NCI-H2196 (cell line): Measurements from ENCODE around the gene SECISBP2.
"Not testable (repeated sequence)": the region's sequence is repeated elsewhere in the genome, so short reads cannot be mapped to it uniquely, and the experiment has no call there.

Experiments used
- DNase-seq: peaks from one replicate; lab custom pipeline; 2025; ENCODE audit not compliant: unreplicated experiment; lab: John Stamatoyannopoulos, UW

The SECISBP2 gene

DNA sequence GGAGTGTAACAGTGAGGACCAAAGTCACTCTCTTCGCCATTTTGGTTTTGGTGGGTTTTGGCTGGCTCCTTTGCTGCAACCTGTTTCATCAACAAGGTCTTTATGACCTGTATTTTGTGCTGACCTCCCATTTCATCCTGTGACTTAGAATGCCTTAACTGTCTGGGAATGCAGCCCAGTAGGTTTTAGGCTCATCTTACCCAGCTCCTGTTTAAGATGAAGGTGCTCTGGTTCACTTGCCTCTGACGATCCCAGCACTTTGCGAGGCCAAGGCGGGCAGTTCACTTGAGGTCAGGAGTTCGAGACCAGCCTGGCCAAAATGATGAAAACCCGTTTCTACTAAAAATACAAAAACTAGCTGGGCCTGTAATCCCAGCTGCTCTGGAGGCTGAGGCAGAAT lies 9.1 kb upstream of the SECISBP2 start:
- DNase-seq: no peak

DNA sequence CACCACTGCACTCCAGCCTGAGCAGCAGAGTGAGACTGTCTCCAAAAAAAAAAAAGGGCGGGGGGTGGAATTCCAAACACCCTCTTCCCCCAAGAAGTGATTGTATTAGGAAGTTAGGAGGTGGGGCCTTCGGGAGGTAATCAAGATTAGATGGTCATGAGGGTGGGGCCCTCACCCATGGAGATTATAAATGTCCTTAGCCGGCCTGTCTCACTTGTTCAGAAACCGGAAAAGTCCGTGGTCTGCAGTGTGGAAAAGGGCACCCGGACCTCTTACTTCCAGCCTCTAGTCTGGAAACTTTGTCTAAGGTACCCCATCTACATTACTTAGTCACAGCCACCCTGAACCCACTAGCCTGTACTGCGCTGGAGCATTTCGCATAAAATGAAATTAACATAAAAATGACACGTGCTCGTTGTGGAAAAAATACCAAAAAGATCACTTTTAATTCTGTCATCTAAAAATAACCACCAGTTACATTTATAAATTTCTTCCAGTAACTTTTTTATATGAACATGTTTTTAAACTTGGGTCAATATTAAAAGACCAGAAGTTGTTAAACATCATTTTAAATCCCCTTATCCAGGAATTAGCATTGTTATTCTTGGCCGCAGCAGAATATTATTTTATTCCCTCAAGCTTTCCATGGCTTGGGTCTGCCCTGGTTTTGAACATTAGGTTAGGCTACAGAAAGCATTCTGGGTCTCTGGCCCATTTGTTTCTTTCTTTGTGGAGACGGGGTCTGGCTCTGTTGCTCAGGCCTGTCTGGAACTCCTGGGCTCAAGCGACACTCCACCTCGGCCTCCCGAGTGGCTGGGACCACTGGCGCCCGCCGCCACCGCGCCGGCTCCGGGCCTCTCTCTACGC lies 8.5 kb upstream of the SECISBP2 start:
- DNase-seq: no peak

DNA sequence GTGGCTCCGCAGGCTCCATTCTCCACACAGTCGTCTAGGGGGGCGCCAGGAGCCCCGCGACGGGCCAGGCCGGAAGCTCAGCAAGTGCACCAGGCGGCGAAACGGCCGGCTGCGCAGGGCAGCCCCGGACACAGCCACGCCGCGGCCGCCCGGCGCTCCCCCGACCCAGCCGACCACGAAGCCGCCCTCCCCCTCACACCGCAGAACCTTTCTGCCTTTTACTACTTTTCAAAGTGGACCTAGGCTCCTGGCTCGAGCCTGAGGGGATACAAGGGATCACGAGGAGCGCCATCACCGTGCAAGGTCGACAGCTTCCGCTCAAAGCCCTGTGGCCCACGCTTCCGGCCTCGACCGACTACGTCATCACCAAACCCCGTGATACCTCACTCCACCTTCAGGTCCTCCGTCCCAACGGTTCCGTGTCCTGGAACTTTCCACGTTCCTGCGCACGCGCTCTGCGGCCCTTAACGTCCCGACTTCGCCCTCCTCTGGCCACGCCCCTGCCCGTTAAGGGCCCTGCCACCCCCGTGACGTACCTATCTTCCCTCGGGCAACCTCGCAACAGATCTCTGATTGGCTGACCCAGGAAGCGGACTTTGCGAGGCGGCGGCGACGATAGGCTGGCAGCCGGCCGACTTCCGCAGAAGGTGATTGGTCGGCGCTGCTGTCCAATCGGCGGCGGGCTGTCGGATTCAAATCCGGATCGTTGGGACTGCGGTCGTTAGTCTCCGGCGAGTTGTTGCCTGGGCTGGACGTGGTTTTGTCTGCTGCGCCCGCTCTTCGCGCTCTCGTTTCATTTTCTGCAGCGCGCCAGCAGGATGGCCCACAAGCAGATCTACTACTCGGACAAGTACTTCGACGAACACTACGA lies 7.6 kb upstream of the SECISBP2 start, which contains the start of gene CKS2:
Gene CKS2, plus strand, starts transcription at position 721 of the 871 bp plus-strand sequence. Its CDS starts 98 bp downstream, at position 819.
- DNase-seq: peak; percentile 100

DNA sequence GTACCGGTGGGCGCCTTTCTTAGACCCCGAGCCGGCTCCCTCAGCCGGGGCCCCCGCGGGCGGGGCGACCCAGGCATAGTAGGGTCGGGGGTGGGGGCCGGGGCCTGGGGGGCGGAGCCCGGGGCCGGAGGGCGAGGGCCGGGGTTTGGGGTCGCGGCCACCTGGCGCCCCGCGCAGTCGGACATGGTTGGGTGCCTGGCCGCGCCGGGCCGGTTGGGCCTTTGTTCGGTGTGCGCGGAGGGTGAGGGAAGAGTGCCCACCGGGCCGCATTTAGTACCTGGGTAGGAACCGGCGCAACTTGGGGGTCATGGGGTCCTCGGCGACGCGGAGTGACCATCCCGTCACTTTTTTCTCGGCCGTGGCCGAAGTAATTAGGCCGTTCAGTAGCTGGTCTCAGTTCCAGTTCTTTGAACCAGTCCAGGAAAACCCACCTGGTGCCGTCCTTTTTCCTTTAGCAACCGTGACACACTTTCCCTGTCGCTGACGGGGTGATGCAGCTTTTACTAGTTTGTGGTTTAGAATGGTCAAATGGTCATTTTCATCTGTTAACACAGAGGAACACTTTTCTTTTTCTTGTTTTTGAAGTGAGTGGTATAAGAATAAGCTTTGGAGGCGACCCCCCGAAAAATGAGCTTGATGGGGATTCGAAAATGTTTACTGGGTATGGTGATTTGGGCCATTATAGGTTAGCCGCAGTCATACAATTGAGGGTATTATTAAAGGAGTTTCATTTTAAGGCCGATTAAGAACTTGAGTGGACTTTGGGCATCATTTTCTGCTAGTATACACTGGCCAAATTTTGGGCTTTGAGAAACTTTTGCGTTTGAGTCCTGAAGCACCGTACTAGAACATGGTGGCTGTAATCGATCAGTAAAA lies 6.7 kb upstream of the SECISBP2 start:
- no peak for DNase-seq

DNA sequence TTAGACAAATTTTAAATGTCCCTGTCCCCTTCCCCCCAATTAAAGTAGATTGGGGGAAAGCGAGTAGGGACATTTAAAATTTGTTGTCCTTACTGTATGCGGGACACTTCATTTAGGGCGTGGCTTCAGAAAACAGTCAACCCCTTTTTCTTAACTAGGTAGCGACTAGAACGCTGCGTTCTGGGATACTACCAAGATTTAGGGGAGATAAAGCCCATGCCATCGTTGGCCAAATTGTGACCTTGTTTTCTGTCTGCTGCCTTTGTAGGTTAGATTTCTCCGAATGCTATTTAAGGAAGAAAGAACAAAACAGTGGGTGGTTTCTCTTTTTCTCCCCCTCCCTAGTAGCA lies 6.1 kb upstream of the SECISBP2 start:
- DNase-seq: no peak

DNA sequence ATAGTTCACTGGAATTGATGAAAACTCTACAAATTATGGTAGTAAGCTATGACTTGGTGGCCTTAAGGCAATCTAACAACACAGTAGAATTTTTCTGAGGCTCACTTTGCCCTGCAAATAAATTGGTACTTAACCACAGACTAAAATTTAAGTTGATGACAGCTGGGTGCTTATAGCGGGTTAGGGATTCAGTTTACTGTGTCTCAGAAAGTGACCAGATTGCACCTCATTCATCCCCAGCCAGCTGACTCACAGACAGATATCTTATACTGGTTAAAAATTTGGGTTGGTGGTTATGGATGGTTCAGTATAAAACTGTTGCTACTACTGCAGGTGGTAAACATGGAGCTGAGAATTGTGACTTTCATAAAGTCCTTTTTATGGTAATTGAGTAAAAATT lies 4.5 kb upstream of the SECISBP2 start:
- DNase-seq: no peak

DNA sequence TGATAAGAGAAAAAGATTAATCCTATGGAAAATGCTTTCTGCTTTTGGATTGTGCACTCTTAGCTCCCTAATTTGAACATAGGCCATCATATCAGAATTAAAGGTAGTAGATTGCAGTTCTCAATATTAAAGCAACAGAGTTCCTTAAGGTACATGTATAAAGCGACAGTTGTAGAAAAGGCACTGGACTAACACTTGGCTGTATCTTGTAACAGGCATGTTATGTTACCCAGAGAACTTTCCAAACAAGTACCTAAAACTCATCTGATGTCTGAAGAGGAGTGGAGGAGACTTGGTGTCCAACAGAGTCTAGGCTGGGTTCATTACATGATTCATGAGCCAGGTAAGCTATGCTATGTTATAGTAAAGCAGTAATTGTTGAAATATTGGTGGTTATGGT lies 3.3 kb upstream of the SECISBP2 start:
- DNase-seq: no peak

DNA sequence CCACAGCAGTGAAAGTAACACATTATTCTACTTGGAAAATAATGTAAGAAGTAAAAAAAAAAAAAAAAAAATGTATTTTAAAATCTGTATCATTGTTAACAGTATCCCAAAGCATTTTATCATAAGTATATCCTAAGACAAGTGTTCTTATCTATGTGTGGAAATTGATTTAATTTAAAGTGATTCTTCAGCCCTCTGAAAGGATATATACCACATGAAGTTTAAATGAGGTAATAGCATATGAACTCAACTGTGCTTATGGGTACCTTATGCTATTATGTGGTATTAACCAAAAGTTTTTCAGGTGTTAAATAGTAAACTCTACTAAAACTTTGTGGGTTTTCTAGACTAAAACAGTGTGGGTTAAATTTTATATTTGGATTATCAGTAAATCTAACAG lies 2.8 kb upstream of the SECISBP2 start:
- DNase-seq: no peak

DNA sequence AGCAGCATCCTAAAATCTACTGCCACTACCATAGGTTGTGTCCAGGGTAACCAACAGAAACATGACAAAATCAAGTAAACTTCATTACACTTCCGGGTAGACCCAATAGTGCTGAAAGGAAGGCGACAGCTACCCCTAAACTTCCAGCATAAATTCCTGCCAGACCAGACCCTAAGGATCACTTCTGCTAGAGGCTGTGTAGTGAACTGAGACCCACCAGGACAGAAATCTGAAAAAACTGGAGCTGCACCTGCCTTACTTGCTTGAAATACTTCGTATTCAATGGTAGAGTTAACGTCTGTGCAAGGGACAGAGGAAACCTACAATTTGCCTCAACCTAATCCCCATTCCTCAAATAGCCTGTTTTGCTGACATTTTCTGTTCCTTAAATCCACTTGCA lies 1.0 kb upstream of the SECISBP2 start:
- no peak for DNase-seq

DNA sequence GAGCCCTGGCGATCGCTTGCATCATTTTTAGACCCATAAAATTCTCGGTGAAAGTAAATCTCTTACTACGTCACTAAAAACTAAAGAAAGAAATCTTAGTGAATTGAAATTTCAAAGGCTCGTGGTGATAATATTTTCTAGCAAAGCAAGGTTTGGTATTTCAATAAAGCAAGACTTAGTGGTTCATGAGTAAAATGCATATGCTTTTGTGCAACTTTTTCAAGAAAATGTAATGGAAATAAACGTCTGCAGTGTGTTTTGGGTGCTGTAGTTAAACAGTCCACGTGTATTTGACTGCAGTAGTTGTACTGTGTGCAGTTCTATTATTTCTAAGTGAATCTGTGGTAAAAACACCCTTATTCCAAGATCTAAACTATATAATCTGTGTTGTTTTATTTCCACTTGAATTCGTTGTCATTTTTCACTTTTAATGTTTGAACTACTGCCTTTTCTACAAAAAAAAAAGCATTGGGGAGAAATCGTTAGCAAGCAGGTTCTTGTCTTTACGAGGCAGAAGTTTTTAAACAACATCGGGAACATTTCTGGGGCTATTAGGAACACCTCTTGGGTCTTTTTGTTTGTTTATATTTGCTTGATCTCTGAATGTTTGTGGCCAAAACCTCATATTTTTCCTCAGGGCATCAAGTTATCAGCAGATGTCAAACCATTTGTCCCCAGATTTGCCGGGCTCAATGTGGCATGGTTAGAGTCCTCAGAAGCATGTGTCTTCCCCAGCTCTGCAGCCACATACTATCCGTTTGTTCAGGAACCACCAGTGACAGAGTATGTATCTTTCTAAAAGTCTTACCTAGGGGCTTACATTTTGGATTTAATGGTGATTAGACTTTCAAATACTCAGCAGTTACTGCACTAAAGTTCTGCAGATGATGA lies 960 bp downstream of the SECISBP2 start:
- no peak for DNase-seq

DNA sequence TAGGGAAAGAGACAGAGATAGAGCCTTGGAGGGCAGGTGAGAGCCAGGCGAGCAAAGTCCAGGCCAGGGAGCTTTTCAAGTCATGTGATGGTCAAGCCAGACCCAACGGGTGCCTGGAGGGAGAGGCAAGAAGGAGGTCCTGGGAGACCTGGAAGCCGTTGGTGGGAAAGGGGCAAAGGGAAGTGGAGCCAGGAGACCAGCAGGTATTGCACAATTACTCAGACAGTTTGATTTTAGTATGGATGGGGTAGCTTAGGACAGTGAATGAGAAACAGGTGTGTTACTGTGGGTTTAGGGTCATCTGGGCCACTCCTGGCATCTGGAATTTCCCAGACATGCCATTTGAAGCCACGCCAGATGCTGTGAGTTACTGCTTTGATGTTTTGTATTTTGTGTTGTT lies 5.1 kb downstream of the SECISBP2 start:
- DNase-seq: no peak

DNA sequence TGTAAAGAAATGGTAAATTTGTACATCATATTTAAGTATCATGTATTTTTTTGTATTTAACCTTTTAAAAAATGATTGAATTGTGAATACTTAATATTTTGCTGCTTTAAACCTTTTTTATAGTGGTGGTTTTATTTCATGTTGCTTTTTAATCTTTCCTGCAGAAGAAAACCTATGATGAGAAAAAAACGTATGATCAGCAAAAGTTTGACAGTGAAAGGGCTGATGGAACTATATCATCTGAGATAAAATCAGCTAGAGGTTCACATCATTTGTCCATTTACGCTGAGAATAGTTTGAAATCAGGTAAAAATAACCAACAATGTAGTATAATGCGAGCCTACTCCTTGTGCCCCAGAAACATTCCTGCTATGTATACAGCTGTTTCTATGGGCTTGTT lies 7.4 kb downstream of the SECISBP2 start:
- DNase-seq: no peak

DNA sequence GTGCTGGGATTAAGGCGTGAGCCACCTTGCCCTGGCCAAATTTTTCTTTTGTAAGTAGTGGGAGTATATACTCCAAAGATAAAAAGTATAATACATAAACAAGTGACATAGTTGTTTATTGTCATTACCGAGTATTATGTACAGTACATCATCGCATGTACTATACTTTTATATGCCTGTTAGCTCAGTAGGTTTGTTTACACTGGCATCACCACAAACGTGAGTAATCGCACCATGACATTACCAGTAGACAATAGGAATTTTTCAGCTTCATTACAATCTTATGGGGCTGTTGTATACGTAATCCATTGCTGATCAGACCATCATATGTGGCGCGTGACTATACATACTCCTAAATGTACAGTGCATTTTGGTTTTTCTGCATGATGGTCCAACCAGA lies 9.8 kb downstream of the SECISBP2 start:
- DNase-seq: no peak

DNA sequence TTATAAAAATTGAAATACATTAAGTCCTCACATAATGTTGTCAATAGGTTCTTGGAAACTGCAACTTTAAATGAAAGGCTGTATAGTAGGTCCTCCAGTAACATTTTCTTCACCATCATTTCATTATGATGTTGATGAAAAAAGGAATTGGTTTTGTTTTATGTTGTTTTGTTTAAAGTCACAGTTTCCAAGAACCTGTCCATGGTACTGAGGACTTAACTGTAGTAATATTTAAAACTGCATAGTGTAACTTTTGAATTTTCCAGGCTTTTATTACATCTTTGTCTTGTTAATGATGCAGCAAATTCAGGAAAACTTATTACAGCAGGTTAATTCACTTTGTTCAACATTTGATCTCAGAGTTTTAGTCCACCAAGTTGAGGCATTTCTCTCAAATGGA lies 11.6 kb downstream of the SECISBP2 start:
- no peak for DNase-seq

DNA sequence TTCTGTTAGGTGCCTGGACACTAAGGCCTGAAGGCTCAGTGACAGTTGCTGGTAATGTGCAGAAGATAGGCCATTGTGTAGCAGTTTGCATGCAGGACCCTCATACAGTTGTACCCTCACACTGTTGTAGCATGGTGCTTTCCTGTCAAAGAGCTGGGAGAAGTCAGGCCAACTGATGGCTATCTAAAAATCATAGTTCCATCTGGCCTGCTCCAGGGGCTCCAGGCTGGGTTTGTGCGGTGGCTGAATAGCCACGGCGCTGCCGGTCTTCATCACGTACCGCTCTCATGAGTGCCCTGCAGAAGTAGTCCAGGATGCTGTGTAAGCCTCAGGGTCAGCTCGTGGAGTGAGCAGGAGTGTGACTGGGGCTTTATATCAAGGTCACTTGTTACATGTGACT lies 12.2 kb downstream of the SECISBP2 start:
- DNase-seq: no peak

DNA sequence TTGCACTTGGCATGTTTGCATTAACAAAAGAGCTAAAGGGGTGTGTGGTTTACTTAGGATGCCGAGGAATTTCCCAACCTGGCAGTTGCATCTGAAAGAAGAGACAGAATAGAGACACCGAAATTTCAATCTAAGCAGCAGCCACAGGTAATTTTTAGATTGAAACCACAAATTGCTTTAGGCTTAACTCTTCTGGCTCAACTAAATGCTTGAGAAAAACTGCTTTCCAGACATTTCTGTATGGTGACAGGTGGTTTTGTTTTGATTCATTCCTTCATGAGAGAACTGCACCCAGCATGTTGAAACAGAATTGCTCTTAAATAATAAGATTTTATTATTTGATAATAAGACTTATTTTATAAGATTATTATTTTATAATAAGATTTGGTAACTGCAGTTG lies 21.5 kb downstream of the SECISBP2 start:
- no peak for DNase-seq

DNA sequence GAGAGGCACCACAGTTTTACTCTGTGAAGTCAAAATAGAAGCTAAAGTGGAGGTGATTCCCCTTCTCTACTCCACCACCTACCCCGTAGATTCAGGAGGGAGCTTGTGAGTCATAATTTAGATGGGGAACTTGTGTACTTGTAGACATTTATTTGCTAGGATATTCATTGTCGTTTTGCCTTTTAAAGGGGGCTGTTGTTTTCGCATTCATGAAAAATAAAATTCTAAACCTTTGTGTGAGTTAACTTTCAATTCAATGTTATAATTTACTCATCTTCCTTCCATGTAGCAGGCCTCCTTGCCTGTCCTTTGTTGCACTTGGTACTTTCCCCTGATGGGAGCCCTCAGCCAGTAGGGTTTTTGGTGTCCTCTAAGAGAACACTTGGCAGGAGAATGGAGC lies 22.0 kb downstream of the SECISBP2 start:
- no peak for DNase-seq

DNA sequence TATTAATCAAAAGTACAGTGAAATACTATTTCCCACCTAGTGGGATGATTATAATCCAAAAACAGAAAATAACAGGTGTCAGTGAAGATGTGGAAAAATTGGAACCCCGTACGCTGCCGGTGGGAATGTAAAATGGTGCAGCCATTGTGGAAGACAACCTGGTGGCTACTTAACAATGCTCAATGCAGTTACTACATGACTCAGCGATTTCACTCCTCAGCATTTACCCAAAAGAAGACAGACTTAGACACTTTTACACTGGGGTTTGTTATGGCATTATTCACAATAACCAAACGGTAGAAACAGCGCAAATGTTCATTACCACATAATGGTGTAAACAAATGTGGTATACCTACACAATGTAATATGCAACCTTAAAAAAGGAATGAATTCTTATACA lies 23.9 kb downstream of the SECISBP2 start:
- no peak for DNase-seq

DNA sequence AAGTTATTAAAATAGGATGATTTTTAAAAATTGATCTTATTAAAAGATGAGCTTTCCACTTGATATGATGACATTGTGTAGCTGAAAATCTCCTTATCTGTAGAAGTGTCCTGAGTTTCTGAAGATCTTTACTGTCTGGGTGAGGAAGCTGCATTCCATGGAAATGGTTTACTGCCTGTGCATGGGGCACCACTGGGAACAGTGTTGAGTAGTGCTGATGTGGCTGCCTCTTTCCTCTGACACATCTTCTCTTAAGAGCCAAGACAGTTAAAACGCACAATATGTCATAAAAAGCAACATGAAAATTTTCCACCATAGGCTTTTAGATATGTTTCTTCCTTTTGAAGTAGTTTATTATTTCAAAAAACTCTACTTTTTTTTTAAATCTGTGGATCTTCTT lies 24.6 kb downstream of the SECISBP2 start:
- DNase-seq: no peak

DNA sequence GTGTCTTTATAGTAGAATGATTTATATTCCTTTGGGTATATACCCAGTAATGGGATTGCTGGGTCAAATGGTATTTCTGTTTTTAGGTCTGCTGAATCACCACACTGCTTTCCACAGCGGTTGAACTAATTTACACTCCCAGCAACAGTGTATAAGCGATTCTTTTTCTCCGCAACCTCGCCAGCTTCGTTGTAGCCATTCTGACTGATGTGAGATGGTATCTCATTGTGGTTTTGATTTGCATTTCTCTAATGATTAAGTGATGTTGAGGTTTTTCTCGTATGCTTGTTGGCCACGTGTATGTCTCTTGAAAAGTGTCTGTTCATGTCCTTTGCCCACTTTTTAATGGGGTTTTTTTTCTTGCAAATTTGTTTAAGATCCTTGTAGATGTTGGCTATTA lies 25.5 kb downstream of the SECISBP2 start:
- DNase-seq: not testable (repeated sequence)
